ENCODE data around the gene CCN6.

CCN6 gene

DNA sequence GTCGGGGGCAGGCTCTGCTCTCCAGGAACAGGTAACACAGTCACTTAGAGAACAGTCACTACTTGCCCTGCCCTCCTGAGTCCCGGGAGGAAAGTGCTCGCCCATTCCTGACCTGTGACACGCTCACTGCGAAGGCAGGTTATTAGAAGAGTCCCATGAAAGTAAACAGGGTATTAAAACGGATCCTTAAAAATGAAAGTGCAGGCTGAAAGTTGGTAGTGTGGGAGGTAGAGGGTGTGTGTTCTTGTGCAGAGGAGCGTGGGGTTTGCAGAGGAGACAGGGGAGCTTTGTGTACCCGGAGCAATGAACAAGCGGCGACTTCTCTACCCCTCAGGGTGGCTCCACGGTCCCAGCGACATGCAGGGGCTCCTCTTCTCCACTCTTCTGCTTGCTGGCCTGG, at the start of gene CCN6:
CCN6 (plus strand) TSS at position 104 of the 400 bp plus-strand sequence; CDS start at position 358, 254 bp downstream.
- FAIRE-seq, result no peak

GRCh38 chr6:112004201-112005012, 49.5 kb upstream of the CCN6 start:
- no peak for FAIRE-seq

- no peak for FAIRE-seq
Observed at GRCh38 chr6:112005013-112005371, 48.9 kb upstream of the CCN6 start.

GRCh38 chr6:112007254-112007653, 46.6 kb upstream of the CCN6 start:
- no peak for FAIRE-seq

- no peak for FAIRE-seq
Observed at GRCh38 chr6:112007805-112008204, 46.1 kb upstream of the CCN6 start.

DNA sequence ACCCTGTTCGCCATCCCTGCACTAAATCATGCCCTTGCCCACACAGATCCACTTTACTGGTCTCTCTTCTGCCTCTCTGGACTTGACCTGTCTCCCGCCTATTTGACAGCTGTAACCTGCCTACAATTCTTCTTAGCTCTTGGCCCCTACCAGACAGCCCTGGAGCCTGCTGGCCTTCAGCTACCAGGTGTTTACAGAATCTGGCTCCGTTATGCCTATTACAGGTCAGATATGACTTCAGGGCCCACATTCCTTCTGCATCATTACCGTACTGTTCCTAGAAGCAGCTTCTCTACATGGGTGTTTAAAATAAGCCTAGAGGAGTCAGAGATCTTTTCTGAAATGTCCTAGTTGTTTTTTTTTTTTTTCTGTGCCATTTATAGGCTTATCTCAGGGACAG, 45.4 kb upstream of the CCN6 start:
- FAIRE-seq, result no peak

- FAIRE-seq, result no peak
Observed at GRCh38 chr6:112010328-112010727, 43.6 kb upstream of the CCN6 start.

DNA sequence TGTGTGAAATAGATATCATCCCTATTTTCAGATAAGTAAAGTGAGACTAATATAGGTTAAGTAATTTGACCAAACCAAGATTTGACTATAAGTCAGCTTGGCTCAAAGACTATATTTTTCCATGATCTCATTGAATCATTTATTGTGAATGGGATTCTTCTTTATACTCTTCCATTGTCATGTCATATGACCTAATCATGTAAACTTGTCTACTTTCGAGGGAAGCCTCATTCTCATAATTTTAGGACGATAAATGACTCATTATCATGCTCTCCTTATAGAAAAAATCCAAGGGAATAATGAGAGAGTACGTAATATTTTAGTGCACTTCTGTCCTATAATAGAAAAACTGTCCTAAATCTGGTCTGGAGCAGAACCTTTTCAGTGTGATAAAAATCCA, 40.9 kb upstream of the CCN6 start:
- no peak for FAIRE-seq

- FAIRE-seq, result no peak
Observed at GRCh38 chr6:112014483-112014882, 39.4 kb upstream of the CCN6 start.

DNA sequence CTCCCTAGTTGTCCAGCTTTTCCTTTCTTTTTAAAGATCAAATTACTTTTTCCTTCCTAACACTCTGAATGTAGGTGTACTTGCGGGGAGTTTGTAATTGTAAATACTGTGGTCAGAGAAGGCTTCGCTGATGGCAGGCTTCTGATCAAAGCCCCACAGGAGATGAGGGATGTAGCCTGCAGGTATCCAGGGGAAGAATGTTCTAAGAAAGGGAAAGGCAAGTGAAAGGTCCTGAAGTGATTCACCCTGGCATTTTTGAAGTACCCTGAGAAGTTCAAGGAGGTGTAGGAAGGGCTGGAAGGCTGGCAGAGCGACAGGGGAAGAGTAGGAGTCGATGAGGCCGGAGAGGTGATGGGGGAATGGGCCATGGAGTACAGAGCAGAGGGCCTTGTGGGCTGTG, 38.2 kb upstream of the CCN6 start:
- no peak for FAIRE-seq

DNA sequence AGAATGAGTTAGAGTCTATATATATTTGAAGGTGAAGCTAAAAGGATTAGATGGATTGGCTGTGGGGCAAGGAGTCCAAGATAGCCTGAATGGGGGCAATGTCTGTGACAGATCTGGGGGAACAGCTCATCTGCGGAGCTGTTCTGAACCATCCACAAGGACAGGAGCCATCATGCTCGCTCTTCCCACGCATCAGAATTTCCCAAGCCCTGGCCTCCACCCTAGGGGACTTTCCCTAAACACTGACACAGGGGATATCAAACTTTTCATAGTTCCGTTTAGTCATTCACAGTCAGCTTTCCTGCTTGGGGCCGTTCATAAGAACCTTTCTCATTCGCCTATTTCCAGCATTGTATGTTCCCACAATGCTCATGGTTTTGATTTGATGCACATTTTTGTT, 37.6 kb upstream of the CCN6 start:
- FAIRE-seq, result no peak

DNA sequence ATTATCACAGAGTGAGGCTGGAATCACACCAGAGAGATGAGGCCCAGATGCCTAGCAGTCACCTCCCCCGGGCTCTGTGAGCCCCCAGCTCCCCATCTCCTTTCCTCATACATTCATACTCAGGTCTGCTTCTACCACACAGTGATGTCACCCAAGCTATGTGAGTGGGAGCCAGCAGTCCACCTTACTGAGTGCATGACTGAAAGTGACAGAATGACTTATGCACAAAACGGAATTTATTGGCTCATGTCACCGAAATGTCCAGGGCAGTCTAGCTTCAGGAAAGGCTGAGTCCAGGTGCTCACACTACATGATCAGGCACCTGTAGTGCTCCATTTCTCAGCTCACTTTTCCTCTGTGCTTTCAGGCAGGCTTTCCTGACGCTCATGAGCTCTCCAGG, 36.7 kb upstream of the CCN6 start:
- FAIRE-seq, result no peak

GRCh38 chr6:112017760-112018537, 36.0 kb upstream of the CCN6 start:
- FAIRE-seq, result no peak

DNA sequence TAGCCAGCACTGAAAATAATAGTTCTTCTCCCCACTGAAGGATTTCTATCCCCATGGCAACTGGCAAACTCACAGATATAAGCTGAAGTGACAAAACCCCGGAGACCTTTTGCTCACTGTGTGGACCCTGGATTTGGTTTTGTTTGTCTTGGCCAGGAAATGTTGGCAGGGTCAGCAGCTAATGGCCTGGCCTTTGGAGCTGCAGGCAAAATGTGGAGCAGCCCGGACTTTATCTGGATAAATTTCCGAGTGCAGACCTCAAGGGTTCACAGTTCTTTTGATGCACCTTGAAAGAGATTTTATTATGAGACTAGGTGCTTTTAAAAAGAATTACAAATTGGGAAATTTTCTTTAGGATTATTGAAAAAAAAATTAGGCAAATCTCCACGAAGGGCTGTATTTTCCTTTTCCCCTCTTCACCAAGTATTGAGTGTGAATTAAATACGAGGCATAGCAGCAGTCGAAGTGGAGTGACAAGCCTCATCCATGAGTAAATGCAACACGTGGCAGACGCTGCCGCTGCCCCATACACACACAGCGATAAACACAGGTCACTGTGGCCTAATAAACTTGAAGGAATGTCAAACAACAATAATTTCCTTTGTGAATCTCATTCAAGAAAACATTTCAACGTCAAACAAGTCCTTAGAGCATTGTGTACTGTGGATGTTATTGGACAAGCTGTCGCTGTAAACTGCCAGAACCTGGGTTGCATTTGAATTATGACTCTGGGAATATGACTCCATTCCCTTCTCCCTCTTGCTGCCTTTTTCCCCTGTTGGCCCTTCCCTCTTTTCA, 35.1 kb upstream of the CCN6 start:
- no peak for FAIRE-seq

- no peak for FAIRE-seq
Observed at GRCh38 chr6:112019589-112019988, 34.3 kb upstream of the CCN6 start.

DNA sequence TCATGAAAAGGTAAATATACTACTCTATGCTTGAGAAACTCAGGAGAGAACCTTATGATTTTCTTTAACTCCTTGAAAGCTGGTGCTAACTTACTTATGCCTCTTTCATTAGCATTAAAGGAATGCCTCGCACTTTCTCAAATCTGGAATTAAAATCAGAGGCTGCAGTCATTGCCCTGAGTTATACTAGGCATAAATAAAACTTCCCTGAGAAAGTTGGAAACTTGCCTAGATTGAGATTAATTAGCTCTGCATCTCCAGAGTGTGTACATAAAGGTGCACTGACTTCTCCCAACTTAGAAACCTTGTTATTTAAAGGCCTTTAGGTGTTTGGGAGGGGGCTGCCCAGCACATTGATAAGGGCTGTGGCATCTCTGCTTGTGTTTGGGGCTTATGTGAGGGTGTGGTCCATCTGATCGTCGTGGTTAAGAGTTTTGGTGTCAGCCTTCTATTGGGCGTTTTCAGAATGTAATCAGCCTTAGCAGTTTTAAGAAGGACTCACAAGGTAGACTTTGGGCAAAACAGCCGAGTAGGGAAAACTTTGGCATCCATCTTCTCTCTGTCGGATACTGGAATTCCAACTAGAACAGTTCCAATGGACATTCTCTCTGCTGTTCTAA, 32.1 kb upstream of the CCN6 start:
- FAIRE-seq, result no peak

- no peak for FAIRE-seq
Observed at GRCh38 chr6:112022749-112023148, 31.2 kb upstream of the CCN6 start.

- no peak for FAIRE-seq
Observed at GRCh38 chr6:112024464-112024863, 29.4 kb upstream of the CCN6 start.

- FAIRE-seq, result no peak
Observed at GRCh38 chr6:112026933-112027332, 27.0 kb upstream of the CCN6 start.

DNA sequence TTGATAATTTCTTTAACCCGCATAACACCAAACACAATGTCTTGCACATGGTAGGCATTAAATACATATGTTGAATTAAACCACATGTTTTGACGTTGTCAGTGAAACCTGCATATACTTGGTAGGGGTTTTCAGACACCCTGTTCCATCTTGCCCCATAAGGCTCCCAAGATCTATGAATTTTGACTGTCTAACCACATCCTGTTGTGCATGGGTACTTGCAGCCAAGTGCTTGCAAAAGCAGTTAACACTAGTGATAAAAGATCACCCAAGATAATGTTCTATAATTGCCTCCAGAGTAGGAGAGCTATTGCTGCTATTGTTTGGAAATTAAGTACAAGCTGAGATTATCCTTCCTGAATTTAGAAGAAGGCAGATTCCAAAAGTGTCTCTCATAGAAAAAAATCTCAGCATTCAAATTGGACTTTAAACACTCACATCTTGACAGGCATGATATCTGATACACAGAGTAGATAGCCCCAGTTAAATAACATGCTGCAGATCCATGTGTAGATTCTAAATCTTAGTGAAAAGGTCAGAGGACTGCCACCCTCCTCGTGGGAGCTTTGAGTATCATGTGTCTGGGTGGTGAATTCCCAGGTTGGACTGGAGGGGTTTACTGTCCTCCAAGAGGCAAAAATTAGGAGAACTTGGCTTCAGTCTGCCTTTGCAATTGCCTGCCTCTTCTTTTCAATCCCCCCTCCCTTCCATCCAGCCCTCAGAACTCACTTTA, 25.8 kb upstream of the CCN6 start:
- no peak for FAIRE-seq

DNA sequence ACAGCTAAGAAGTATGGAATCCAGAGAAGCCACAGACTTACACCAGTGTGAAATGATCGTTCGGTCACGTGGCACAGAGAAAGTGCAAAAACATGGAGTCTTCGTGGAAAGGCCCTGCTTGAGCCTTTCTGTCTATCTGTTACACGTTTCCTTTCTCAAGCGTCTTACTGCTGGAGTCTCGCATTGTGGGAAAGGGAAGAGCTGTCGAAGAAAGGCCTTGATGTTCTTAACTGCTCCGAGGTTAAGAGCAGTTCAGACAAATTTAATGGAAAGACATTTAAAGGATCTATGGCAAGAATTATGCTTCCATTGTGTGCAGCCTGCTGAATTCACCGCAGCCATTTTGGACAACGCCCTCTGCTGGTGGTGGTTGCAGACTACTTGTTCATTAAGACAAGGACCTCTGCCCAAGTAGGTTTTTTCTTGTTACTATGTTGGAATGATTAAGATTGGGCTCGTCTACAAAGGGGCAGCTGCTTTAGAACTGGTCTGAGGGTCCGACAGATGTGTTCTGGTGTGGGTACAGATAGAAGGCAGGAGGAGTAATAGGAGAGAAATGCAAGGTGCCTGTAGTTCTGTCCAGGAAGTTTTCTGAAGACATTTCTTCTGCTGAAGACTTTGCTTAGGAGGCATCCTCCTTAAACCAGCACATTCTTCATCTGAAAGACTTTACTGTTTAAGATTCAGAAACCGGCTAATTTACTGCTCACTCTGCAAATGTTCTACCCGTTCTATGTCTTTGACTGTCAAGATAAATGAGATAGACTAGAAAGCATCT, 24.7 kb upstream of the CCN6 start:
- no peak for FAIRE-seq
